Measurements from ENCODE around the gene PRAMEF12.
"Not testable (repeated sequence)": the region's sequence is repeated elsewhere in the genome, so short reads cannot be mapped to it uniquely, and the experiment has no call there.

The PRAMEF12 gene

GRCh38 chr1:12770620-12771019 lies 2.9 kb upstream of the PRAMEF12 start:
- H3K36me3 ChIP-seq (ENCODE audit: control insufficient read depth, insufficient read depth, low read length), result no peaks in the 10 kb centered on the region
- H3K4me3 ChIP-seq (ENCODE audit: extremely low read depth, insufficient read depth, low read length, poor library complexity, severe bottlenecking), result no peak overlapping the region
- WGBS, 2 experiments (ENCODE audit: insufficient coverage in 2 of 2), result 82 to 89% methylated on average over 2 of the region's 2 CpGs
- no peaks in the 10 kb centered on the region for H3K4me1 ChIP-seq (ENCODE audit: control insufficient read depth, insufficient read depth, low read length, poor library complexity, severe bottlenecking)
- peaks cover 3% of the 10 kb centered on the region for H3K9me3 ChIP-seq (ENCODE audit: control insufficient read depth, low read length)
- no peak overlapping the region for H3K27ac ChIP-seq (ENCODE audit: low read depth, low read length, severe bottlenecking)

- 70 to 87% methylated on average over 5 of the region's 5 CpGs for WGBS, 2 experiments (ENCODE audit: insufficient coverage in 2 of 2)
- Histone ChIP-seq H3K9me3 (ENCODE audit: control insufficient read depth, low read length) (peaks cover 3% of the 10 kb centered on the region), H3K4me3 (ENCODE audit: extremely low read depth, insufficient read depth, low read length, poor library complexity, severe bottlenecking) (no peak overlapping the region), H3K36me3 (ENCODE audit: control insufficient read depth, insufficient read depth, low read length) (no peaks in the 10 kb centered on the region), H3K27ac (ENCODE audit: low read depth, low read length, severe bottlenecking) (no peak overlapping the region), H3K4me1 (ENCODE audit: control insufficient read depth, insufficient read depth, low read length, poor library complexity, severe bottlenecking) (no peaks in the 10 kb centered on the region)
These were observed 2.4 kb upstream of the PRAMEF12 start for GRCh38 chr1:12771186-12771585.

GRCh38 chr1:12772520-12772919 lies 1.0 kb upstream of the PRAMEF12 start:
- H3K4me1 ChIP-seq (ENCODE audit: control insufficient read depth, insufficient read depth, low read length, poor library complexity, severe bottlenecking), result no peaks in the 10 kb centered on the region
- no peaks in the 10 kb centered on the region for H3K36me3 ChIP-seq (ENCODE audit: control insufficient read depth, insufficient read depth, low read length)
- no peak overlapping the region for H3K4me3 ChIP-seq (ENCODE audit: extremely low read depth, insufficient read depth, low read length, poor library complexity, severe bottlenecking)
- peaks cover 3% of the 10 kb centered on the region for H3K9me3 ChIP-seq (ENCODE audit: control insufficient read depth, low read length)
- no peak overlapping the region for H3K27ac ChIP-seq (ENCODE audit: low read depth, low read length, severe bottlenecking)
- WGBS, 2 experiments (ENCODE audit: insufficient coverage in 2 of 2), result 80 to 93% methylated on average over 3 of the region's 5 CpGs

GRCh38 chr1:12774801-12775345 lies 1.3 kb downstream of the PRAMEF12 start:
- 88% methylated on average over 3 to 5 of the region's 5 CpGs for WGBS, 2 experiments (ENCODE audit: insufficient coverage in 2 of 2)
- H3K4me3 ChIP-seq (ENCODE audit: extremely low read depth, insufficient read depth, low read length, poor library complexity, severe bottlenecking), result no peak overlapping the region
- H3K4me1 ChIP-seq (ENCODE audit: control insufficient read depth, insufficient read depth, low read length, poor library complexity, severe bottlenecking), result no peaks in the 10 kb centered on the region
- H3K36me3 ChIP-seq (ENCODE audit: control insufficient read depth, insufficient read depth, low read length), result no peaks in the 10 kb centered on the region
- peaks cover 3% of the 10 kb centered on the region for H3K9me3 ChIP-seq (ENCODE audit: control insufficient read depth, low read length)
- no peak overlapping the region for H3K27ac ChIP-seq (ENCODE audit: low read depth, low read length, severe bottlenecking)

- H3K36me3 ChIP-seq (ENCODE audit: control insufficient read depth, insufficient read depth, low read length), result no peaks in the 10 kb centered on the region
- H3K9me3 ChIP-seq (ENCODE audit: control insufficient read depth, low read length), result peaks cover 3% of the 10 kb centered on the region
- no peaks in the 10 kb centered on the region for H3K4me1 ChIP-seq (ENCODE audit: control insufficient read depth, insufficient read depth, low read length, poor library complexity, severe bottlenecking)
- 78 to 88% methylated on average over 4 to 7 of the region's 8 CpGs for WGBS, 2 experiments (ENCODE audit: insufficient coverage in 2 of 2)
- no peak overlapping the region for H3K4me3 ChIP-seq (ENCODE audit: extremely low read depth, insufficient read depth, low read length, poor library complexity, severe bottlenecking)
- H3K27ac ChIP-seq (ENCODE audit: low read depth, low read length, severe bottlenecking), result no peak overlapping the region
These were observed 1.9 kb downstream of the PRAMEF12 start for GRCh38 chr1:12775443-12775842.

- H3K4me3 ChIP-seq (ENCODE audit: extremely low read depth, insufficient read depth, low read length, poor library complexity, severe bottlenecking), result no peak overlapping the region
- no peaks in the 10 kb centered on the region for H3K36me3 ChIP-seq (ENCODE audit: control insufficient read depth, insufficient read depth, low read length)
- H3K27ac ChIP-seq (ENCODE audit: low read depth, low read length, severe bottlenecking), result no peak overlapping the region
- H3K9me3 ChIP-seq (ENCODE audit: control insufficient read depth, low read length), result peaks cover 3% of the 10 kb centered on the region
- 90 to 94% methylated on average over 14 of the region's 15 CpGs for WGBS, 2 experiments (ENCODE audit: insufficient coverage in 2 of 2)
- no peaks in the 10 kb centered on the region for H3K4me1 ChIP-seq (ENCODE audit: control insufficient read depth, insufficient read depth, low read length, poor library complexity, severe bottlenecking)
These were observed 3.4 kb downstream of the PRAMEF12 start for GRCh38 chr1:12776801-12777557.

GRCh38 chr1:12778061-12778460 lies 4.5 kb downstream of the PRAMEF12 start:
- Histone ChIP-seq H3K4me1 (ENCODE audit: control insufficient read depth, insufficient read depth, low read length, poor library complexity, severe bottlenecking) (no peaks in the 10 kb centered on the region), H3K9me3 (ENCODE audit: control insufficient read depth, low read length) (peaks cover 3% of the 10 kb centered on the region), H3K4me3 (ENCODE audit: extremely low read depth, insufficient read depth, low read length, poor library complexity, severe bottlenecking) (no peak overlapping the region), H3K36me3 (ENCODE audit: control insufficient read depth, insufficient read depth, low read length) (no peaks in the 10 kb centered on the region), H3K27ac (ENCODE audit: low read depth, low read length, severe bottlenecking) (no peak overlapping the region)
- 78 to 100% methylated on average over 2 to 4 of the region's 4 CpGs for WGBS, 2 experiments (ENCODE audit: insufficient coverage in 2 of 2)

GRCh38 chr1:12778907-12779306 lies 5.4 kb downstream of the PRAMEF12 start:
- H3K9me3 ChIP-seq (ENCODE audit: control insufficient read depth, low read length), result no peaks in the 10 kb centered on the region
- no peaks in the 10 kb centered on the region for H3K36me3 ChIP-seq (ENCODE audit: control insufficient read depth, insufficient read depth, low read length)
- WGBS, 2 experiments (ENCODE audit: insufficient coverage in 2 of 2), result 83 to 90% methylated on average over 6 of the region's 6 CpGs
- no peak overlapping the region for H3K27ac ChIP-seq (ENCODE audit: low read depth, low read length, severe bottlenecking)
- H3K4me3 ChIP-seq (ENCODE audit: extremely low read depth, insufficient read depth, low read length, poor library complexity, severe bottlenecking), result no peak overlapping the region
- H3K4me1 ChIP-seq (ENCODE audit: control insufficient read depth, insufficient read depth, low read length, poor library complexity, severe bottlenecking), result no peaks in the 10 kb centered on the region

GRCh38 chr1:12781488-12781887 lies 8.0 kb downstream of the PRAMEF12 start:
- H3K4me1 ChIP-seq (ENCODE audit: control insufficient read depth, insufficient read depth, low read length, poor library complexity, severe bottlenecking); H3K9me3 ChIP-seq (ENCODE audit: control insufficient read depth, low read length); H3K4me3 ChIP-seq (ENCODE audit: extremely low read depth, insufficient read depth, low read length, poor library complexity, severe bottlenecking); H3K27ac ChIP-seq (ENCODE audit: low read depth, low read length, severe bottlenecking); H3K36me3 ChIP-seq (ENCODE audit: control insufficient read depth, insufficient read depth, low read length): not testable (repeated sequence)
- WGBS, 2 experiments (ENCODE audit: insufficient coverage in 2 of 2), result 13% methylated on average over 3 of the region's 5 CpGs; no CpG with 5 or more reads in 1 of the 2 experiments

- 43 to 57% methylated on average over 5 to 6 of the region's 7 CpGs for WGBS, 2 experiments (ENCODE audit: insufficient coverage in 2 of 2)
- not testable (repeated sequence) for H3K4me1 ChIP-seq (ENCODE audit: control insufficient read depth, insufficient read depth, low read length, poor library complexity, severe bottlenecking); H3K4me3 ChIP-seq (ENCODE audit: extremely low read depth, insufficient read depth, low read length, poor library complexity, severe bottlenecking); H3K36me3 ChIP-seq (ENCODE audit: control insufficient read depth, insufficient read depth, low read length); H3K27ac ChIP-seq (ENCODE audit: low read depth, low read length, severe bottlenecking); H3K9me3 ChIP-seq (ENCODE audit: control insufficient read depth, low read length)
These were observed 10.2 kb downstream of the PRAMEF12 start for GRCh38 chr1:12783783-12784182.

- H3K4me3 ChIP-seq (ENCODE audit: extremely low read depth, insufficient read depth, low read length, poor library complexity, severe bottlenecking); H3K4me1 ChIP-seq (ENCODE audit: control insufficient read depth, insufficient read depth, low read length, poor library complexity, severe bottlenecking); H3K36me3 ChIP-seq (ENCODE audit: control insufficient read depth, insufficient read depth, low read length); H3K27ac ChIP-seq (ENCODE audit: low read depth, low read length, severe bottlenecking); H3K9me3 ChIP-seq (ENCODE audit: control insufficient read depth, low read length): not testable (repeated sequence)
- 82 to 92% methylated on average over 4 to 5 of the region's 8 CpGs for WGBS, 2 experiments (ENCODE audit: insufficient coverage in 2 of 2)
These were observed 11.2 kb downstream of the PRAMEF12 start for GRCh38 chr1:12784729-12785128.
